Stimulated activated effector memory CD8-positive, alpha-beta T cell treated with anti-CD3 and anti-CD28 coated beads, Interleukin-12 subunit alpha, Interleukin-12 subunit beta, amount 100 ng/mL, for 72 hours (primary cell): ENCODE data around the gene VPS18.
A peak's percentile ranks its signal among the peaks of the same experiment; 100 is the strongest.

ENCODE experiments used
- ATAC-seq: fragments of 150-1000 bp; cut with Tn5 transposase; 2 replicates; pipeline ENCODE4 v1.10.0; 2021
- DNase-seq, 2 donors: peaks; one replicate each; pipeline ENCODE4 v3.0.0; 2021 to 2022; ENCODE audit warnings: low spot score in 2 of 2
- H3K27ac Mint-ChIP-seq: one replicate; pipeline ENCODE4 v1.8.0; 2022; ENCODE audit warnings: mild to moderate bottlenecking, mixed read lengths
- H3K36me3 Mint-ChIP-seq: one replicate; pipeline ENCODE4 v1.8.0; 2022; ENCODE audit warnings: mild to moderate bottlenecking, mixed read lengths
- H3K4me1 Mint-ChIP-seq: one replicate; pipeline ENCODE4 v1.8.0; 2022; ENCODE audit warnings: mixed read lengths
- H3K4me3 Mint-ChIP-seq: one replicate; pipeline ENCODE4 v1.8.0; 2022; ENCODE audit warnings: mild to moderate bottlenecking, mixed read lengths
- H3K9me3 Mint-ChIP-seq: one replicate; pipeline ENCODE4 v1.8.0; 2022; ENCODE audit warnings: mixed read lengths

VPS18 gene

DNA sequence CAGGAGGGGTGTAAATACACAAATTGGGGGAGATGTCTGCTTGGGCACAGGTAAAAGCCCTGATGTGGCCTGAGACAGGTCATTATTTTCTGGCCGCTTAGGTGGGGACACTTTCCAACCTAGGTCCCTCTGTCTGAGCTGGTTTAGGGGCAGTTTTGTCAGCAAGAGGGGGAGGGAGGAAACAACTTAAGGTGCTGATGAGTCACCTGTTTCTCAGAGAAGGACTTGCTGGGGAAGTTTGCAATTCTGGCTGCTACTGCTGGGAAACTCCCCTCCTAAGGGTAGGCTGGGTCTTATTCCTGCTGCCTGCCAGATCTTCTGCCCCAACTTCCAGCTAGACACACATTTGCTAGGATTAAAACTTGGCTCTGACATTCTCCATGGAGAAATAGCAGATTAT is 15.5 kb upstream of the VPS18 start:
- no peaks in the 10 kb centered on the region for H3K9me3 Mint-ChIP-seq
- no peaks in the 10 kb centered on the region for H3K36me3 Mint-ChIP-seq
- DNase-seq (no peak), ATAC-seq (peak; percentile 89)
- H3K27ac Mint-ChIP-seq: peak overlapping the region; percentile 52
- peaks cover 18% of the 10 kb centered on the region for H3K4me1 Mint-ChIP-seq
- no peak overlapping the region for H3K4me3 Mint-ChIP-seq

DNA sequence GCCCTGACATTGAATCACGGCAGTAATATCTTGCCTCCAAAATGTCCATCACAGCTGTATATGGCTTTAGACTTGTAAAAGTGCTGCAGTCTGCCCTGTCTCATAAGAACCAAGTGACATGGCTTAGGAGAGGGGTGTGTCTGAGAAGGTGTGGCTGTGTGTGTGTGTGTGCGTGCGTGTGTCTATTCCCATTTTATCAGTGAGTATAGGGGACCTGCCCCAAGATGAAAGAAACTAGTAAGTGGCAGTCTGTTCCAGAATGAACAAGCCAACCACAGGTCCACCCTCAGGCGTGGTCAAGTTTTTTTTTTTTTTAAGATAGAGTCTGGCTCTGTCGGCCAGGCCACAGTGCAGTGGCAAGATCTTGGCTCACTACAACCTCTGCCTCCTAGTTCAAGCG is 14.6 kb upstream of the VPS18 start:
- Mint-ChIP-seq H3K4me3 (no peak overlapping the region), H3K27ac (no peak overlapping the region), H3K36me3 (no peaks in the 10 kb centered on the region), H3K4me1 (peaks cover 13% of the 10 kb centered on the region), H3K9me3 (no peaks in the 10 kb centered on the region)
- ATAC-seq (peak; percentile 58), DNase-seq (no peak)

DNA sequence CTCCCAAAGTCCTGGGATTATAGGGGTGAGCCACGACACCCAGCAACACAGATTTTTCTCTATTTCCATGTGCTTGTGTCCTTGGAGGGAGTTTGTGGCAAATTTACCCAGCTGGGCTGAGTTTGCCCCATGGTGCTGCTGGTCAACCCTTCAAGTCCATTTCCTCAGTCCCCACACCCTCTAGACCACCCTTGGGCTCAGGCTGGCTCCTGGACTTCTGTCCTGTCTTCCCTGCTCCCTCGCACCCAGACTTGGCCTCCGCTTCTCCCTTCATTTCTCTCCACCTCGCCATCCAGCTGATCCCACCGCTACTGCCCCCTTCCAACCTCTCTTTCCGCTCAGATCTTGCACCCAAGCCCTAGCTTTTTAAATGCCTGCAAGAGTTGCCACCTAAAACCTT is 12.9 kb upstream of the VPS18 start:
- peak overlapping the region; percentile 57 for H3K27ac Mint-ChIP-seq
- ATAC-seq (no peak), DNase-seq (no peak)
- no peaks in the 10 kb centered on the region for H3K9me3 Mint-ChIP-seq
- peaks cover 22% of the 10 kb centered on the region for H3K4me1 Mint-ChIP-seq
- H3K36me3 Mint-ChIP-seq: no peaks in the 10 kb centered on the region
- H3K4me3 Mint-ChIP-seq: no peak overlapping the region

DNA sequence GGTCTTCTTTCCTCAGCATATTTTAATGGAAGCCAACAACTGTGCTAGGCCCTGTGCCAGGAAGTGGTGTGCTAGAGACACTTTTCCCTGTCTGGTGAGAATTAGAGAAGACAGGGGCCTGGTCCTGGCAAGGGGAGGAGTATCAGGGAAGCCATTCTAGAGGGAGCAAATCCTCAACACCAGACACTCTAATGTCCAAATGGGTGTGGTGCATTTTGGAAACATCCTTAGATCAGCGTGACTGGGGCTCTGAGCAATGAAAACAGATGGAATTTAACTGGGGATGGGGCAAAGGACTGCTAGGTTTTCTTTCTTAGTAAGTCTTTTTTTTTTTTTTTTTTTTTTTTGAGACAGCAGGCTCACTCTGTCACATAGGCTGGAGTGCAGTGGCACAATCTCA is 7.7 kb upstream of the VPS18 start:
- Mint-ChIP-seq H3K4me3 (no peak overlapping the region), H3K27ac (peak overlapping the region; percentile 2), H3K36me3 (no peaks in the 10 kb centered on the region), H3K9me3 (no peaks in the 10 kb centered on the region), H3K4me1 (peaks cover 18% of the 10 kb centered on the region)
- no peak for ATAC-seq
- DNase-seq: no peak

DNA sequence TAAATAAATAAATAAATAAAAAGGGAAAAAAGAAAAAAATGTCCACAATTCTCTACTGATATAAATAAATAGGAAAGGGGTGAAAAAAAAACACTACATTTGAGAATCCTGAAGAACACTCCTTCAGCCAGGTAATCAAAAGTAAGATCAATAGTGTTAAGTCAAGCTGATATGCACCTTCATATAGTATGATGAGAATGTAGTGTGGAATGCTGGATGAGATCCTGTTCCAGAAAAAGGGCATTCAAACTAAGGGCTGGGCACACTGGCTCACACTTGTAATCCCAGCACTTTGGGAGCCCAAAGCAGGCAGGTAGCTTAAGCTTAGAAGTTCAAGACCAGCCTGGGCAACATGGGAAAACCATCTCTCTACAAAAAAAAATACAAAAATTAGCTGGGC is 5.1 kb upstream of the VPS18 start:
- ATAC-seq (no peak), DNase-seq (no peak)
- Mint-ChIP-seq H3K36me3 (peaks cover 2% of the 10 kb centered on the region), H3K4me3 (no peak overlapping the region), H3K27ac (no peak overlapping the region), H3K9me3 (no peaks in the 10 kb centered on the region), H3K4me1 (peaks cover 43% of the 10 kb centered on the region)

DNA sequence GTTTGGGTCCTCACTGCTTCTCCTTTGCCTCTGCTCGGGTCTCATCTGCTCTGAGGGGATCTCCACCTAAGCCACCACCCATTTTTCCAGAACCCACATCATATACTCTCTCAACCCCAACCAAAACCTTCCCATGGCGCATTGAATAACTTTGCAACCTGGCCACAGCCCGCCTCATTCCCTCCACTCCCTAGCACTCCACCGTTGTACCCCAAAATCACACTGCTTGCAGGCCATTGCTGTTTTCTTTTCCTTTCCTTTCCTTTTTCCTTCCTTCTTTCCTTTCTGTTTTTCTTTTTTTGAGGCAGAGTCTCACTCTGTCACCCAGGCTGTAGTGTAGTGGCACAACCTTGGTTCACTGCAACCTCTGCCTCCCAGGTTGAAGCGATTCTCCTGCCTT is 3.1 kb upstream of the VPS18 start:
- Mint-ChIP-seq H3K36me3 (peaks cover 11% of the 10 kb centered on the region), H3K27ac (peak overlapping the region; percentile 51), H3K4me3 (no peak overlapping the region), H3K9me3 (no peaks in the 10 kb centered on the region), H3K4me1 (peaks cover 52% of the 10 kb centered on the region)
- no peak for ATAC-seq
- DNase-seq: no peak

DNA sequence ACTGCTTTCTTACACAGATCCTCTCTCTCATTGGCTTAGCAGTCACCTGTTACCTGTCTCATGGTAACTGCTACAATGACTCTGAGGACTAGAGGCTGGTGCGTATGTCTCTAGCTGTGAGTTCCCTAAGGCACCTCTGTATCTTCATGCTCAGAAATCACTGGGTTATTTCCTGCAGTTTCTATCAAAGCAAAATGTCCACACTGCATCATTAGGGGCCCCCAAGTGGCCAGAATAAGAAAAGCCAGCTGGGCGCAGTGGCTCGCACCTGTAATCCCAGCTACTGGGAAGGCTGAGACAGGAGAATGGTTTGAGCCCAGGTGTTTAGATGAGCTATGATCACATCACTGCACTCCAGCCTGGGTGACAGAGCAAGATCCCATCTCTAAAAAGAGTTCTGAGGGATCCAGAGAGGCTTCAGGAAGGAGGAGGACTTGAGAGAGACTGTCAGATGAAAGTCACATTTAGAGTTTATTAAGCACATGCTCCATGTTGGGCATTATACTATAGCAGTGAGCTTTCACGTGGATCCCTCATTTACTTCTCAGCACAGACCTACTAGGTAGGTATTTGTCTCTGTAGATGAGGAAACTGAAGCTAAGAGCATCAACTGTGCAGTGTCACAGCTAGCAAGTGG is 2.3 kb upstream of the VPS18 start:
- Mint-ChIP-seq H3K36me3 (peaks cover 19% of the 10 kb centered on the region), H3K4me3 (no peak overlapping the region), H3K27ac (peak overlapping the region; percentile 51), H3K4me1 (peaks cover 53% of the 10 kb centered on the region), H3K9me3 (no peaks in the 10 kb centered on the region)
- no peak for ATAC-seq
- DNase-seq: no peak

DNA sequence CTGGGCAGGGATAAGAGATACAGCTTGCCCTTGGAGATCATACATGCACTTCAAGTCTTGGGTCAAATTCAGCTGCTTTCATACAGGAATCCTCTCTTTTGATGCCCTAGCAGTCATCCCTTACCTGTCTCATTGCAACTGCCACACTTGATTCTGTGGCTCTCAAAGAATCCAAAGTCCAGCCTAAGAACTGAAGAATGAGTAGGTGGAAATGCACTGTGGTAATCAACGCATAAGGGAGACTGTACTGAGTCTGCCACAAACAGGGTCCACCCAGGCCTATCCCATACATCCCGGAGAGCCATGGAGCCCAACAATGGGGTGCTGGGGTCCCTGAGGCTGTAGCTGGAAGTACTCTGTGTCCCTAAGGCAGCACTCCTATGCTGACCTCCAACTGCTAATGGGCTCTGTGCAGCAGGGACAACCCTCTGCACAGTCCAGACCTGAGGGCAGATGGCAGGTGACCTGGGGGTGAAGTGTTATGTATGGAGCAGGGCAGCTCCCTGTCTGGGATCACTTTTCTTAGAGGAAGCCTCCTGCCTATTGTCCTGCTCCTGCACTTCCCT is 1.7 kb upstream of the VPS18 start:
- Mint-ChIP-seq H3K4me1 (peaks cover 53% of the 10 kb centered on the region), H3K9me3 (no peaks in the 10 kb centered on the region), H3K4me3 (no peak overlapping the region), H3K27ac (no peak overlapping the region), H3K36me3 (peaks cover 25% of the 10 kb centered on the region)
- DNase-seq (no peak), ATAC-seq (no peak)

DNA sequence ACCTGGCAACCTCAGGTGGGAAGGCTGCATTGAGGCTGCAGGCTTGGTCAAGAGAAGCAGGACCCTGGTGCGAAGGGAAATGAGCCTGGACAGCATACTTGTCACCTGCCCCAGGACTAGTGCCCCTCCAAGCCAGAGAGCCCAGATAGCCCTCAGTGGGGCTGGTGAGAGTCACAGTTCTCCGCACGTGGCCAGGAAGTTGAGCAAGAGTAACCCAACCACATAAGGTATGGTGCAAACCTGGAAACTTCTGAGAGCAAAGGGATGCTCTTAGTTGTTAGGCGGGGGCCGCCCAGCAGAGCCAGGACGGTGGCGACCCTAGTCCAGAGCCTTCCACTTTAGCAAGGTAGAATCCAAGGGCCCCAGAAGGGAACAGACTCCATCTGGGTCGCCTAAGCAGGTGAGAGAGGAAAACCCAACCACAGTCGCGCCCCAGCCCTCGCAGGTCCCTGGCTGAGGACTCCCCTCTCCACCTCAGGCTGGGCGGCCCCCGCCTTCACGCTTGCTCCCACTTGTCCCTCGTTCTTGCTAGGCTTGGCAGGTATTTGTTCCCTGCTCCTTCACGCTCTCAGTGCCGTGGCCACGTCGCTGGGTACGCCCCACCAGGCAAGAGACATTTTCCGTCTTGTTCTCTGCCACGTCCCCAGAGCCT is 1.1 kb upstream of the VPS18 start:
- peaks cover 53% of the 10 kb centered on the region for H3K4me1 Mint-ChIP-seq
- peaks cover 31% of the 10 kb centered on the region for H3K36me3 Mint-ChIP-seq
- H3K27ac Mint-ChIP-seq: peak overlapping the region; percentile 95
- DNase-seq (no peak), ATAC-seq (no peak)
- peak overlapping the region; percentile 99 for H3K4me3 Mint-ChIP-seq
- H3K9me3 Mint-ChIP-seq: no peaks in the 10 kb centered on the region

DNA sequence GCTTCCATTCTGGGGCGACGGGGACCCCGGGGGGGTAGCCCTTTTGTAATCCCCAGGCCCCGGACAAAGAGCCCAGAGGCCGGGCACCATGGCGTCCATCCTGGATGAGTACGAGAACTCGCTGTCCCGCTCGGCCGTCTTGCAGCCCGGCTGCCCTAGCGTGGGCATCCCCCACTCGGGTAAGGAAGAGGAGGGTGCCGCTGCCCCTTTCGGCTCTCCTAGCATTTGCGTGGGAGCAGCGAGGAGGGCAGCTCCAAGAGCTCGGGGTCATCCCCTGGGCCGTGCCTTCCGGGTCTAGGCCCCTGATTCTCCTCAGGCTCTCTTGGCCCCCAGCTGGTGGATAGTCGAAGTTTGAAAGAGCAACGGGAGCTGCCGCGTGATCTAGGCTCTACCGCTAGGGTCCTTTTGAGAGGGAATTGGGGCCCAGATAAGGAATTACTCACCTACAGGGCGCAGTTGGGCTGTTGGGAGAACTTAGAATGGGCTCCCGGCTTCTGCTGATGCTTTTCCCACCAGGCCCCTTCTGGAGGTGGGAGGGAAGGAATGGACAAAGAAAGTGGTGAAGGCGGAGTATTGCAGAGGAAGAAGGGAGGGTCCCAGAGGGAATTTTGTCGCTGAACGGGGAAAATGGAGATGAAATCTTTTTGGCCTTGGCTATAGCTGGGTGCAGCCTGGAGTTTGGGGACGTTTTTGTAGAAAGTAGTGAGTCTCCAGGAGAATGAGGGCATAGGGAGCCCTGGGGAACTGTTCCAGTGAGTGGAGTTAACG is 615 bp downstream of the VPS18 start:
- H3K36me3 Mint-ChIP-seq: peaks cover 41% of the 10 kb centered on the region
- peaks cover 53% of the 10 kb centered on the region for H3K4me1 Mint-ChIP-seq
- DNase-seq (peak in 1 of 2 donors; percentile 77), ATAC-seq (peak; percentile 73)
- H3K4me3 Mint-ChIP-seq: peak overlapping the region; percentile 99
- no peaks in the 10 kb centered on the region for H3K9me3 Mint-ChIP-seq
- H3K27ac Mint-ChIP-seq: peak overlapping the region; percentile 95

DNA sequence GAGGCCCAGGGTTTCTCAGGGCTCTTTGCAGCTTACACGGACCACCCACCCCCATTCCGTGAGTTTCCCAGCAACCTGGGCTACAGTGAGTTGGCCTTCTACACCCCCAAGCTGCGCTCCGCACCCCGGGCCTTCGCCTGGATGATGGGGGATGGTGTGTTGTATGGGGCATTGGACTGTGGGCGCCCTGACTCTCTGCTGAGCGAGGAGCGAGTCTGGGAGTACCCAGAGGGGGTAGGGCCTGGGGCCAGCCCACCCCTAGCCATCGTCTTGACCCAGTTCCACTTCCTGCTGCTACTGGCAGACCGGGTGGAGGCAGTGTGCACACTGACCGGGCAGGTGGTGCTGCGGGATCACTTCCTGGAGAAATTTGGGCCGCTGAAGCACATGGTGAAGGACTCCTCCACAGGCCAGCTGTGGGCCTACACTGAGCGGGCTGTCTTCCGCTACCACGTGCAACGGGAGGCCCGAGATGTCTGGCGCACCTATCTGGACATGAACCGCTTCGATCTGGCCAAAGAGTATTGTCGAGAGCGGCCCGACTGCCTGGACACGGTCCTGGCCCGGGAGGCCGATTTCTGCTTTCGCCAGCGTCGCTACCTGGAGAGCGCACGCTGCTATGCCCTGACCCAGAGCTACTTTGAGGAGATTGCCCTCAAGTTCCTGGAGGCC is 5.4 kb downstream of the VPS18 start:
- Mint-ChIP-seq H3K9me3 (no peaks in the 10 kb centered on the region), H3K36me3 (peaks cover 77% of the 10 kb centered on the region), H3K4me3 (no peak overlapping the region), H3K27ac (no peak overlapping the region), H3K4me1 (peaks cover 49% of the 10 kb centered on the region)
- DNase-seq (no peak), ATAC-seq (no peak)

DNA sequence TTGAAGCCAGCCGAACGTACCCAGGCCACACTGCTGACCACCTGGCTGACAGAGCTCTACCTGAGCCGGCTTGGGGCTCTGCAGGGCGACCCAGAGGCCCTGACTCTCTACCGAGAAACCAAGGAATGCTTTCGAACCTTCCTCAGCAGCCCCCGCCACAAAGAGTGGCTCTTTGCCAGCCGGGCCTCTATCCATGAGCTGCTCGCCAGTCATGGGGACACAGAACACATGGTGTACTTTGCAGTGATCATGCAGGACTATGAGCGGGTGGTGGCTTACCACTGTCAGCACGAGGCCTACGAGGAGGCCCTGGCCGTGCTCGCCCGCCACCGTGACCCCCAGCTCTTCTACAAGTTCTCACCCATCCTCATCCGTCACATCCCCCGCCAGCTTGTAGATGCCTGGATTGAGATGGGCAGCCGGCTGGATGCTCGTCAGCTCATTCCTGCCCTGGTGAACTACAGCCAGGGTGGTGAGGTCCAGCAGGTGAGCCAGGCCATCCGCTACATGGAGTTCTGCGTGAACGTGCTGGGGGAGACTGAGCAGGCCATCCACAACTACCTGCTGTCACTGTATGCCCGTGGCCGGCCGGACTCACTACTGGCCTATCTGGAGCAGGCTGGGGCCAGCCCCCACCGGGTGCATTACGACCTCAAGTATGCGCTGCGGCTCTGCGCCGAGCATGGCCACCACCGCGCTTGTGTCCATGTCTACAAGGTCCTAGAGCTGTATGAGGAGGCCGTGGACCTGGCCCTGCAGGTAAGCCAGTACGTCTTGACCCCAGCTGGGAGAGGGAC is 6.2 kb downstream of the VPS18 start:
- H3K27ac Mint-ChIP-seq: no peak overlapping the region
- peaks cover 44% of the 10 kb centered on the region for H3K4me1 Mint-ChIP-seq
- no peak for DNase-seq
- peaks cover 81% of the 10 kb centered on the region for H3K36me3 Mint-ChIP-seq
- no peaks in the 10 kb centered on the region for H3K9me3 Mint-ChIP-seq
- no peak overlapping the region for H3K4me3 Mint-ChIP-seq
- no peak for ATAC-seq

DNA sequence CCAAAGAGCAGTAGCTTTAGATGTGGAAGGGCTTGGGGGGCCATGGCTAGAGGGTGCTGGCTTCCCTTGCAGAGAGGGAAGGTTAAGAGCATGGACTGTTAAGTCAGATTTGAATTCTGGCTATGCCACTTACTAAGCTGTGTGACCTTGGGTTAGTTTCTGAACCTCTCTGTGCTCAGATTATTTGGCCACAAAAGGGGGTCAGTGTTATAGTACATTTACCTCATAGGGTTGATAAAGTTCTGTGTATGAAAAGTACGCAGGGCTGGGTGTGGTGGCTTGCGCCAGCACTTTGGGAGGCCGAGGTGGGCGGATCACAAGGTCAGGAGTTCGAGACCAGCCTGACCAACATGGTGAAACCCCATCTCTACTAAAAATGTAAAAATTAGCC is 6.8 kb downstream of the VPS18 start:
- Mint-ChIP-seq H3K27ac (no peak overlapping the region), H3K36me3 (peaks cover 77% of the 10 kb centered on the region), H3K4me3 (no peak overlapping the region), H3K9me3 (no peaks in the 10 kb centered on the region), H3K4me1 (peaks cover 38% of the 10 kb centered on the region)
- ATAC-seq (no peak), DNase-seq (no peak)

DNA sequence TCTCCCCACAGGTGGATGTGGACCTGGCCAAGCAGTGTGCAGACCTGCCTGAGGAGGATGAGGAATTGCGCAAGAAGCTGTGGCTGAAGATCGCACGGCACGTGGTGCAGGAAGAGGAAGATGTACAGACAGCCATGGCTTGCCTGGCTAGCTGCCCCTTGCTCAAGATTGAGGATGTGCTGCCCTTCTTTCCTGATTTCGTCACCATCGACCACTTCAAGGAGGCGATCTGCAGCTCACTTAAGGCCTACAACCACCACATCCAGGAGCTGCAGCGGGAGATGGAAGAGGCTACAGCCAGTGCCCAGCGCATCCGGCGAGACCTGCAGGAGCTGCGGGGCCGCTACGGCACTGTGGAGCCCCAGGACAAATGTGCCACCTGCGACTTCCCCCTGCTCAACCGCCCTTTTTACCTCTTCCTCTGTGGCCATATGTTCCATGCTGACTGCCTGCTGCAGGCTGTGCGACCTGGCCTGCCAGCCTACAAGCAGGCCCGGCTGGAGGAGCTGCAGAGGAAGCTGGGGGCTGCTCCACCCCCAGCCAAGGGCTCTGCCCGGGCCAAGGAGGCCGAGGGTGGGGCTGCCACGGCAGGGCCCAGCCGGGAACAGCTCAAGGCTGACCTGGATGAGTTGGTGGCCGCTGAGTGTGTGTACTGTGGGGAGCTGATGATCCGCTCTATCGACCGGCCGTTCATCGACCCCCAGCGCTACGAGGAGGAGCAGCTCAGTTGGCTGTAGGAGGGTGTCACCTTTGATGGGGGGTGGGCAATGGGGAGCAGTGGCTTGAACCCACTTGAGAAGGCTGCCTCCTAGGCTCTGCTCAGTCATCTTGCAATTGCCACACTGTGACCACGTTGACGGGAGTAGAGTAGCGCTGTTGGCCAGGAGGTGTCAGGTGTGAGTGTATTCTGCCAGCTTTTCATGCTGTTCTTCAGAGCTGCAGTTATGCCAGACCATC is 8.6 kb downstream of the VPS18 start:
- H3K4me1 Mint-ChIP-seq: peaks cover 46% of the 10 kb centered on the region
- peaks cover 59% of the 10 kb centered on the region for H3K36me3 Mint-ChIP-seq
- H3K9me3 Mint-ChIP-seq: no peaks in the 10 kb centered on the region
- no peak for ATAC-seq
- no peak for DNase-seq
- no peak overlapping the region for H3K27ac Mint-ChIP-seq
- H3K4me3 Mint-ChIP-seq: no peak overlapping the region
